CD8-positive, alpha-beta memory T cell (primary cell): ENCODE data around the gene EEPD1. TPM values are rescaled to one million over a fixed set of nuclear protein-coding genes. Genes with fewer than 3 reads are reported as not detected.

ENCODE experiments used
- CTCF ChIA-PET: fragments of 350-600 bp; sonication (Branson Sonifier 250); formaldehyde crosslinking; loops from one replicate; lab custom pipeline; 2021; ENCODE audit warnings: antibody characterized with exemption; lab: Charles Lee
- POLR2A ChIA-PET: fragments of 350-600 bp; sonication (Branson Sonifier 250); formaldehyde crosslinking; loops from one replicate; lab custom pipeline; 2021; ENCODE audit warnings: antibody characterized with exemption; lab: Charles Lee
- DNase-seq, 5 donors: peaks; one replicate each; pipeline versions ENCODE4 v3.0.0 to v3.0.0-alpha.2; 2020 to 2022; ENCODE audit warnings: mixed read lengths in 1 of 5
- H3K27ac ChIP-seq: one replicate; pipeline ENCODE4 v1.7.0; 2013; ENCODE audit warnings: low read depth, mild to moderate bottlenecking, low read length, moderate library complexity
- H3K27me3 ChIP-seq: 2 replicates; pipeline ENCODE4 v1.7.0; 2013; ENCODE audit warnings: low read length, mild to moderate bottlenecking; ENCODE audit not compliant: insufficient read depth, poor library complexity, severe bottlenecking
- H3K36me3 ChIP-seq: 2 replicates; pipeline ENCODE4 v1.7.0; 2013; ENCODE audit warnings: mild to moderate bottlenecking, low read length, moderate library complexity; ENCODE audit not compliant: insufficient read depth
- H3K4me1 ChIP-seq: 2 replicates; pipeline ENCODE4 v1.7.0; 2013; ENCODE audit warnings: mild to moderate bottlenecking, low read length, moderate library complexity; ENCODE audit not compliant: insufficient read depth
- H3K4me3 ChIP-seq: 2 replicates; pipeline ENCODE4 v1.7.0; 2013; ENCODE audit warnings: mild to moderate bottlenecking, low read length
- H3K9me3 ChIP-seq: 2 replicates; pipeline ENCODE4 v1.7.0; 2013; ENCODE audit warnings: mild to moderate bottlenecking, low read length
- H3K27ac Mint-ChIP-seq, 8 donors: one replicate each; pipeline ENCODE4 v1.8.0; 2020 to 2021; ENCODE audit warnings: mixed read lengths in 8 of 8, mild to moderate bottlenecking in 6 of 8, inconsistent platforms in 3 of 8, moderate library complexity in 3 of 8
- H3K27me3 Mint-ChIP-seq, 2 donors: one replicate each; pipeline ENCODE4 v1.8.0; 2020 to 2021; ENCODE audit warnings: mixed read lengths in 2 of 2, mild to moderate bottlenecking in 1 of 2, moderate library complexity in 1 of 2
- H3K36me3 Mint-ChIP-seq, 3 donors: one replicate each; pipeline ENCODE4 v1.8.0; 2020 to 2021; ENCODE audit warnings: mixed read lengths in 3 of 3, inconsistent platforms in 1 of 3, mild to moderate bottlenecking in 1 of 3
- H3K4me1 Mint-ChIP-seq, 3 donors: one replicate each; pipeline ENCODE4 v1.8.0; 2020 to 2021; ENCODE audit warnings: mixed read lengths in 3 of 3, inconsistent platforms in 1 of 3, mild to moderate bottlenecking in 1 of 3
- H3K4me3 Mint-ChIP-seq, 7 donors: one replicate each; pipeline ENCODE4 v1.8.0; 2020 to 2021; ENCODE audit warnings: mixed read lengths in 7 of 7, mild to moderate bottlenecking in 6 of 7, moderate library complexity in 4 of 7, inconsistent platforms in 2 of 7
- H3K9me3 Mint-ChIP-seq, 5 donors: one replicate each; pipeline ENCODE4 v1.8.0; 2020 to 2022; ENCODE audit warnings: mixed read lengths in 5 of 5, mild to moderate bottlenecking in 3 of 5, moderate library complexity in 2 of 5, inconsistent platforms in 1 of 5
- polyA plus RNA-seq: library from polyadenylated mRNA; unstranded; fragments of 300-500 nt; fragmentation: Illumina TruSeq; gene quantifications from one replicate; pipeline ENCODE4 v1.2.3, GENCODE V29; 2021
- total RNA-seq, 2 experiments: library from RNA; stranded (reverse); gene quantifications; one replicate each; pipeline ENCODE4 v1.2.3, GENCODE V29; 2021

Gene EEPD1
- total and polyA plus RNA-seq, 3 experiments from 2014 or later: 0.66 to 15.0 (median 0.84) TPM

GRCh38 chr7:36281945-36282717 lies 129.1 kb downstream of the EEPD1 start:
- no peaks in the 10 kb centered on the region for H3K9me3 Mint-ChIP-seq
- ChIA-PET POLR2A (no interaction called here), CTCF (interaction anchor here (0.7 to 1.1 kb wide), 2 partner anchors 37 to 304 kb away, joined by 3 read pairs; no protein-coding TSS in a partner anchor)
- H3K27me3 ChIP-seq: no peaks in the 10 kb centered on the region
- H3K27me3 Mint-ChIP-seq: peaks cover 0 to 8% of the 10 kb centered on the region in 2 donors
- peaks cover 0 to 2% (median 0%) of the 10 kb centered on the region in 3 donors for H3K36me3 Mint-ChIP-seq
- DNase-seq: no peak
- no peak overlapping the region for H3K4me3 Mint-ChIP-seq
- peaks cover 55% of the 10 kb centered on the region for H3K4me1 ChIP-seq
- H3K9me3 ChIP-seq: no peaks in the 10 kb centered on the region
- H3K27ac ChIP-seq: no peak overlapping the region
- no peaks in the 10 kb centered on the region for H3K36me3 ChIP-seq
- H3K27ac Mint-ChIP-seq: no peak overlapping the region
- peaks cover 36 to 83% (median 74%) of the 10 kb centered on the region in 3 donors for H3K4me1 Mint-ChIP-seq
- H3K4me3 ChIP-seq: no peak overlapping the region

DNA sequence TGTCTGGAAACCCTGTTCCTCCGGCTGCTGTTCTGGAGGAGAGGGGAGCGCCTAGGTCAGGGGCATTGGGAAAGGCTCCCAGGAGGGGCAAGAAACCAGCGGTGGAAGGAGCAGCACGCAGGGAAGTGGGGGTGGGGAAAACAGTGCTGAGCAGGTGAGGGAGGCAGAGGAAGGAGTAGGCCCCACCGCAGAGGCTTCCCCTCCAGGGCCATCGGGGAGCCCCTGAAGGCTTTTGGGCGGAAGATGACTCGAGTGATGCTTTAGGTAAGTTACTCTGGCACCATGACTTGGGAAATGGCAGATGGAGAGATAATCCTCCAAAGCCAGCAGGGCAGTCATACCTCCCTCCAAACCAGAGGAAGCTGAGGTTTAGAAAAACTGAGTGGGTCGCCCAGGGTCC lies 130.1 kb downstream of the EEPD1 start:
- Mint-ChIP-seq H3K27me3 (peaks cover 0 to 7% of the 10 kb centered on the region in 2 donors), H3K27ac (peak overlapping the region; percentile 19 to 100 (median 90)), H3K4me1 (peaks cover 46 to 93% (median 85%) of the 10 kb centered on the region in 3 donors), H3K9me3 (no peaks in the 10 kb centered on the region), H3K4me3 (peak overlapping the region in 4 of 7 donors; percentile 16 to 44 (median 30)), H3K36me3 (peaks cover 0 to 2% (median 0%) of the 10 kb centered on the region in 3 donors)
- H3K4me3 ChIP-seq: no peak overlapping the region
- no peaks in the 10 kb centered on the region for H3K9me3 ChIP-seq
- peaks cover 65% of the 10 kb centered on the region for H3K4me1 ChIP-seq
- ChIA-PET CTCF (interaction anchor here (0.7 kb wide), 1 partner anchor 36 kb away, joined by 3 read pairs; no protein-coding TSS in a partner anchor), POLR2A (no interaction called here)
- H3K27me3 ChIP-seq: no peaks in the 10 kb centered on the region
- DNase-seq: no peak
- no peaks in the 10 kb centered on the region for H3K36me3 ChIP-seq
- H3K27ac ChIP-seq: no peak overlapping the region

- Mint-ChIP-seq H3K4me3 (peak overlapping the region in 5 of 7 donors; percentile 16 to 68 (median 38)), H3K4me1 (peaks cover 49 to 97% (median 89%) of the 10 kb centered on the region in 3 donors), H3K27me3 (peaks cover 0 to 7% of the 10 kb centered on the region in 2 donors), H3K36me3 (peaks cover 0 to 2% (median 0%) of the 10 kb centered on the region in 3 donors), H3K27ac (peak overlapping the region; percentile 69 to 100 (median 90)), H3K9me3 (no peaks in the 10 kb centered on the region)
- Histone ChIP-seq H3K4me1 (peaks cover 70% of the 10 kb centered on the region), H3K4me3 (no peak overlapping the region), H3K27ac (no peak overlapping the region), H3K36me3 (no peaks in the 10 kb centered on the region), H3K27me3 (no peaks in the 10 kb centered on the region), H3K9me3 (no peaks in the 10 kb centered on the region)
- CTCF ChIA-PET: interaction anchor here (1.4 to 10.8 kb wide), 2 partner anchors 36 to 298 kb away, joined by 3 to 116 read pairs; no protein-coding TSS in a partner anchor
- peak in 1 of 5 donors; percentile 49 for DNase-seq
- POLR2A ChIA-PET: no interaction called here
Measured at GRCh38 chr7:36283711-36284130, 130.7 kb downstream of the EEPD1 start.

DNA sequence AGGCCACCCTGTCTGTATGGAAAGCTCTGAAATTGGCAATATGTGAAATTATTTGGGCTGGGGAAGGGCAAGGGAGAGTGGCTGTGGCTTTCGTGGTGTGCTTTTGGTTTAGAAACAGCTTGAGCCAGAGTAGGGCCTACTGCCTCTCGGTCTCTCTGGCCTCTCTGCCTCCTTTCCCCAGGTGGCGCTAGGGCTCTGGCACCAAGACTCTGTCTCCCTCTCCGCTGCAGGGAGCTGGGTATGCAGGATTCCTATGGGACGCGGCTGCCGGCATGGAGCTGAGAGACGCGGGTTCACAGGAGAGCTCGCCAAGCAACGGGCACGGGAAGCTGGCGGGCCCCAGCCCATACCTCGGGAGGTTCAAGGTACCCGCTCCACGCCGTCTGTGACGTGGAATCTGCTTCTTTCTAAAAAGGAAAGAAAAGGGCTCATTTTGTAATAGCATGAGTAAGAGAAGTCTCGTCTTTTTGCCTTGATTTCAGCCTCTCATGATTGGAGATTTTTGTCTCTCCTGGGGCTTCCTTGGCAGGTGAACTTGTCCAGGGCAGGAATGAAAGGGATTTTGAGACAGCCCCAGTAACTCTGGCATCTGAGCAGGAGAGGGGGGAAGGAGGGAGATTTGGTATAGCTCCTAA lies 131.5 kb downstream of the EEPD1 start:
- Mint-ChIP-seq H3K27me3 (peaks cover 0 to 4% of the 10 kb centered on the region in 2 donors), H3K27ac (peak overlapping the region in 7 of 8 donors; percentile 81 to 100 (median 91)), H3K9me3 (no peaks in the 10 kb centered on the region), H3K36me3 (peaks cover 0 to 2% (median 0%) of the 10 kb centered on the region in 3 donors), H3K4me3 (peak overlapping the region in 1 of 7 donors; percentile 12), H3K4me1 (peaks cover 55 to 96% (median 94%) of the 10 kb centered on the region in 3 donors)
- Histone ChIP-seq H3K36me3 (no peaks in the 10 kb centered on the region), H3K4me1 (peaks cover 71% of the 10 kb centered on the region), H3K4me3 (no peak overlapping the region), H3K9me3 (no peaks in the 10 kb centered on the region), H3K27me3 (no peaks in the 10 kb centered on the region), H3K27ac (no peak overlapping the region)
- no peak for DNase-seq
- ChIA-PET POLR2A (no interaction called here), CTCF (interaction anchor here (1.1 to 10.8 kb wide), 4 partner anchors 11 to 914 kb away, joined by 3 to 116 read pairs (median 4); no protein-coding TSS in a partner anchor)

- H3K4me1 ChIP-seq: peaks cover 70% of the 10 kb centered on the region
- Mint-ChIP-seq H3K4me3 (no peak overlapping the region), H3K27ac (peak overlapping the region; percentile 11 to 100 (median 96)), H3K4me1 (peaks cover 53 to 95% (median 93%) of the 10 kb centered on the region in 3 donors), H3K36me3 (peaks cover 0 to 2% (median 0%) of the 10 kb centered on the region in 3 donors), H3K9me3 (no peaks in the 10 kb centered on the region), H3K27me3 (peaks cover 0 to 3% of the 10 kb centered on the region in 2 donors)
- H3K36me3 ChIP-seq: no peaks in the 10 kb centered on the region
- H3K27me3 ChIP-seq: no peaks in the 10 kb centered on the region
- H3K9me3 ChIP-seq: no peaks in the 10 kb centered on the region
- POLR2A ChIA-PET: no interaction called here
- DNase-seq: no peak
- CTCF ChIA-PET: interaction anchor here (1.6 to 10.8 kb wide), 2 partner anchors 12 to 300 kb away, joined by 4 to 116 read pairs; no protein-coding TSS in a partner anchor
- no peak overlapping the region for H3K27ac ChIP-seq
- no peak overlapping the region for H3K4me3 ChIP-seq
Measured at GRCh38 chr7:36285276-36285675, 132.2 kb downstream of the EEPD1 start.

- H3K27ac Mint-ChIP-seq: peak overlapping the region; percentile 94 to 100 (median 100)
- H3K9me3 Mint-ChIP-seq: no peaks in the 10 kb centered on the region
- peaks cover 55 to 95% (median 91%) of the 10 kb centered on the region in 3 donors for H3K4me1 Mint-ChIP-seq
- DNase-seq: peak; percentile 31 to 84 (median 71)
- H3K27ac ChIP-seq: peak overlapping the region; percentile 80
- H3K36me3 Mint-ChIP-seq: peaks cover 0 to 2% (median 0%) of the 10 kb centered on the region in 3 donors
- H3K36me3 ChIP-seq: no peaks in the 10 kb centered on the region
- POLR2A ChIA-PET: interaction anchor here (0.8 kb wide), 1 partner anchor 265 kb away, joined by 3 read pairs; no protein-coding TSS in a partner anchor
- H3K4me1 ChIP-seq: peaks cover 68% of the 10 kb centered on the region
- H3K4me3 Mint-ChIP-seq: peak overlapping the region; percentile 78 to 92 (median 87)
- H3K4me3 ChIP-seq: peak overlapping the region; percentile 32
- CTCF ChIA-PET: interaction anchor here (1.4 to 10.8 kb wide), 5 partner anchors 8 to 310 kb away, joined by 4 to 116 read pairs (median 5); a partner anchor contains a TSS
- no peaks in the 10 kb centered on the region for H3K9me3 ChIP-seq
- no peaks in the 10 kb centered on the region for H3K27me3 ChIP-seq
- peaks cover 0 to 3% of the 10 kb centered on the region in 2 donors for H3K27me3 Mint-ChIP-seq
Measured at GRCh38 chr7:36286226-36286625, 133.2 kb downstream of the EEPD1 start.

DNA sequence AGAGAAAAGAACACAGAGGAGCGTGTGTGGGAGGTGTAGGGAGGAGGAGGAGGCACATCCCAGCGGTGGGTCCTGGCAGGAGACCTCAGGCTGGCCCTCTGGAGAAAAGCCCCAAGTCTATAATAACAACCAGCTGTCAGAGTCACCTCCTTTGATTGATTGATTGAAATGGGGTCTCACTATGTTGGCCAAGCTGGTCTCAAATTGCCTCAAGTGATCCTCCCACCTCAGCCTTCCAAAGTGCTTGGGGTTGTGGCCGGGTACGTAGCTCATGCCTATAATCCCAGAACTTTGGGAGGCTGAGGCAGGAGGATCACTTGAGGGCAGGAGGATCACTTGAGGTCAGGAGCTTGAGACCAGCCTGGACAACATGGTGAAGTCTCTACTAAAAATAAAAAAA lies 133.6 kb downstream of the EEPD1 start:
- Mint-ChIP-seq H3K27me3 (peaks cover 0 to 3% of the 10 kb centered on the region in 2 donors), H3K4me3 (peak overlapping the region; percentile 78 to 92 (median 87)), H3K4me1 (peaks cover 58 to 95% (median 92%) of the 10 kb centered on the region in 3 donors), H3K36me3 (peaks cover 0 to 2% (median 0%) of the 10 kb centered on the region in 3 donors), H3K27ac (peak overlapping the region; percentile 94 to 100 (median 100)), H3K9me3 (no peaks in the 10 kb centered on the region)
- no peaks in the 10 kb centered on the region for H3K27me3 ChIP-seq
- peak overlapping the region; percentile 32 for H3K4me3 ChIP-seq
- peaks cover 73% of the 10 kb centered on the region for H3K4me1 ChIP-seq
- POLR2A ChIA-PET: interaction anchor here (0.8 kb wide), 1 partner anchor 266 kb away, joined by 3 read pairs; no protein-coding TSS in a partner anchor
- CTCF ChIA-PET: interaction anchor here (0.9 to 10.8 kb wide), 5 partner anchors 9 to 311 kb away, joined by 3 to 116 read pairs (median 5); a partner anchor contains a TSS
- DNase-seq: no peak
- H3K9me3 ChIP-seq: no peaks in the 10 kb centered on the region
- peak overlapping the region; percentile 80 for H3K27ac ChIP-seq
- H3K36me3 ChIP-seq: no peaks in the 10 kb centered on the region
